Effector memory CD8-positive, alpha-beta T cell (primary cell): Measurements from ENCODE around the gene LAMB4.

Experiments used
- ATAC-seq: fragments of 150-1000 bp; cut with Tn5 transposase; replicated peaks from 2 replicates; pipeline ENCODE4 v1.10.0; 2021; ENCODE audit warnings: mild to moderate bottlenecking, moderate library complexity
- DNase-seq, 3 experiments: peaks; one replicate each; pipeline ENCODE4 v3.0.0; 2021
- H3K27ac Mint-ChIP-seq, 2 donors: one replicate each; pipeline ENCODE4 v1.8.0; 2022; ENCODE audit warnings: mild to moderate bottlenecking in 2 of 2, mixed read lengths in 2 of 2, moderate library complexity in 2 of 2
- H3K27me3 Mint-ChIP-seq, 2 donors: one replicate each; pipeline ENCODE4 v1.8.0; 2022; ENCODE audit warnings: mixed read lengths in 2 of 2
- H3K36me3 Mint-ChIP-seq: one replicate; pipeline ENCODE4 v1.8.0; 2022; ENCODE audit warnings: mild to moderate bottlenecking, moderate library complexity, mixed read lengths; ENCODE audit not compliant: insufficient read depth
- H3K4me1 Mint-ChIP-seq, 2 donors: one replicate each; pipeline ENCODE4 v1.8.0; 2022; ENCODE audit warnings: low read depth in 2 of 2, mixed read lengths in 2 of 2
- H3K4me3 Mint-ChIP-seq, 2 donors: one replicate each; pipeline ENCODE4 v1.8.0; 2022; ENCODE audit warnings: mild to moderate bottlenecking in 2 of 2, mixed read lengths in 2 of 2, moderate library complexity in 2 of 2
- H3K9me3 Mint-ChIP-seq, 2 donors: one replicate each; pipeline ENCODE4 v1.8.0; 2022; ENCODE audit warnings: mixed read lengths in 2 of 2

Gene LAMB4

DNA sequence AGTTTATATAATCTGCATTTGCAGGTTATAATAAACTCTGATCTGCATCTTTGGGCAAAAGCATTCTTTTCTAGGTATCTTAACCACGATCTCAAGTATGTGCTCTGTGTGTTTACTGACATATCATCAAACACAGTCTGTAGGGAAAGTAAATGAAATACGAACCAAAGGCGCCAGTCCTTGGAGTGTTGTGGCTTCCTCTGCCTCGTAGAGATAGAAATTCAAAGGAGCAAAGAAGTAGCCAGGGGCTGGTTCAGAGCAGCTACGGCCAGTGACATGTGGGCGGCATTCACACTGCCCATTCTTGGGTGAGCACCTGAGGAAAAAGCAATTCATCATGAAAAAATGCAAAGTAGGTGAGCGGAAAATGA lies 38.7 kb downstream of the LAMB4 start:
- H3K4me1 Mint-ChIP-seq, result no peaks in the 10 kb centered on the region
- ATAC-seq (no peak), DNase-seq (no peak)
- no peaks in the 10 kb centered on the region for H3K36me3 Mint-ChIP-seq
- H3K9me3 Mint-ChIP-seq, result no peaks in the 10 kb centered on the region
- no peak overlapping the region for H3K27ac Mint-ChIP-seq
- H3K27me3 Mint-ChIP-seq, result peaks cover 11 to 24% of the 10 kb centered on the region in 2 donors
- no peak overlapping the region for H3K4me3 Mint-ChIP-seq

DNA sequence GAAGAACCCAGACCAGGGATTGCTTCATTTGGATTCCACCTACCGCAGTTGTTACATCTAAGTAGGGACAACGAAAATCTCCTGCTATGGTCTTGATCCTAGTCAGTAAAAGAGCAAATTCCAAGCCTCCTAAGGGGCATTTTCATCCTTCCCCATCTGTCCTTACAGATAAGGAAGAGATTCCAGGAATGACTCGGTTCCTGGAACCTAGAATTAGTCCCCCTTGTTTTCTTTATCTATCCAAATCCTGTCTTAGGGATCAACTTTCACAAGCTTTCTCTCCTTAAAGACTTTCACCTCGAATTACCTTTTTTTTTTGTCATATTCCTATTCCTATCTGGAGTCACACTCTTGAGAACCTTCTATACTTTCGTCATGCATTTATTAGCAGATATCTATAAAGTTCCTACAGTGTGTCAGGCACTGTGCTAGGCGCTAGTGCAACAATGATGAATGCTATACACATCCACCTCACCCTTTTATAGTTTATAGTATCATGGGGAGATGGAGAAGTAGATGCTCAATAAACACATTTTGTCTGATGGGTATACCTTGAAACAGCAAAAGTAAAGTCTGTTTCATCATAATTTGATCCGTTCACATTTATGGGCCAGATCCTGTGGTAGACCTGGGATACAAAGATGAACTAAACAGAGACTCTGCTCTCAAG lies 39.2 kb downstream of the LAMB4 start:
- Mint-ChIP-seq H3K36me3 (no peaks in the 10 kb centered on the region), H3K4me1 (no peaks in the 10 kb centered on the region), H3K4me3 (no peak overlapping the region), H3K27me3 (peaks cover 11 to 19% of the 10 kb centered on the region in 2 donors), H3K27ac (no peak overlapping the region), H3K9me3 (no peaks in the 10 kb centered on the region)
- no peak for DNase-seq
- ATAC-seq, result no peak

DNA sequence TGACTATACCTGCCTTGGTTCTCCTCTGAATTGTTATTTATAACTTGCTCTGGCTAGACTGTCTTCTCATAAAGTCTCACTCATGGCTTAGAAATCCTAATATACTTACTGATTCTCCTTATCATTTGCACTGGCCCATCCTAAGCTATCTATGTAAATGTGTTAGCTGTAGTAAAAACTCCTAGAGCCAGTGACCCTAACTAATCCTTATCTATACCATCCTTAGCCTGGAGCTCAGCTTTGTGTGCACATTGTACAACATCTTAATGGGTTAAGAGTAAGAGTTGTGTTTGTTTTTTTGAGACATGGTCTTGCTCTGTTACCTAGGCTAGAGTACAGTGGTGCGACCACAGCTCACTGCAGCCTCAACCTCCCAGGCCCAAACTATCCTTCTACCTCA lies 40.8 kb downstream of the LAMB4 start:
- Mint-ChIP-seq H3K4me3 (no peak overlapping the region), H3K27ac (no peak overlapping the region), H3K27me3 (peaks cover 8 to 11% of the 10 kb centered on the region in 2 donors)

DNA sequence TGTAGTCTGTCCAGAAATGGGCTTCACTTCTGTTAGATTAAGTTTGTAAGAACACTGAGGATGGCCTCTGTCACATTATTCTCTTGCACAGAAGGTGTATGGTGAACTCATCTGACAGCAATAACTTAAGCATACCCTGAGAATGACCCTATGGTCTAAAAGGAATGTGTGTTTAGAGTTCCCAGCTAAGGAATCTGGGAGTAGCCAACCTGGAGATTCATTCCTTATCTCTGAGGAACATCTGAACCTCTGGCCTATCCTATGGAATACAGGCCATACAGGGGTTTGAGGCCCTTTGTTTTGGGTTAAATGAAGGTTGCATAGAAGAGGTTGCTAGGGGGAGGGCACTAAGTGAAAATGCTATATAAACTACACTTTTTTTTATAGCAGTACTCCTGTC lies 41.4 kb downstream of the LAMB4 start:
- ATAC-seq (no peak), DNase-seq (no peak)
- Mint-ChIP-seq H3K4me3 (no peak overlapping the region), H3K27ac (no peak overlapping the region), H3K9me3 (peaks cover 0 to 5% of the 10 kb centered on the region in 2 donors), H3K36me3 (no peaks in the 10 kb centered on the region), H3K27me3 (peaks cover 4 to 11% of the 10 kb centered on the region in 2 donors), H3K4me1 (no peaks in the 10 kb centered on the region)

More for the DNA sequence above, 40.8 kb downstream of the LAMB4 start:
- ATAC-seq (no peak), DNase-seq (no peak)
- H3K4me1 Mint-ChIP-seq, result no peaks in the 10 kb centered on the region
- no peaks in the 10 kb centered on the region for H3K36me3 Mint-ChIP-seq
- H3K9me3 Mint-ChIP-seq, result no peaks in the 10 kb centered on the region

DNA sequence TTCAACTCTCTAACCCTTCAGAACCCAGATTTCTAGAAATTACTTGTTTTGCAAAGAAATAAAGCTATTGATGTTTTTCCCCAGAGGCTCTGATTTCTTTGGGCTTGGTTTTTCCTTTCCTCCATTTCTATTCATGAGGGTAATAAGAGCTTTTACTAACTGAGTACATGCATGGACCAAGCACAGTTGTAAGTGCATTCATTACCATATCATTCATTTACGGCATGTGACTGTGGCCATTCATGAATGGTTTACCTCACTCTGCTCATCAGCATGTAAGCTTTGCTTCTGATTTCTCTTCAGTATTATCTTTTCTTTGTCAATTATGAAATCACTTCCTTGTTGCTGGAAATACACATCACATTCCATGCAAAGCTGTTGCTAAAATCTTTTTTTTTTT lies 42.4 kb downstream of the LAMB4 start:
- no peaks in the 10 kb centered on the region for H3K4me1 Mint-ChIP-seq
- no peak overlapping the region for H3K4me3 Mint-ChIP-seq
- DNase-seq, result no peak
- ATAC-seq, result no peak
- H3K27me3 Mint-ChIP-seq, result peaks cover 4 to 11% of the 10 kb centered on the region in 2 donors
- no peaks in the 10 kb centered on the region for H3K36me3 Mint-ChIP-seq
- peaks cover 0 to 7% of the 10 kb centered on the region in 2 donors for H3K9me3 Mint-ChIP-seq
- H3K27ac Mint-ChIP-seq, result no peak overlapping the region

DNA sequence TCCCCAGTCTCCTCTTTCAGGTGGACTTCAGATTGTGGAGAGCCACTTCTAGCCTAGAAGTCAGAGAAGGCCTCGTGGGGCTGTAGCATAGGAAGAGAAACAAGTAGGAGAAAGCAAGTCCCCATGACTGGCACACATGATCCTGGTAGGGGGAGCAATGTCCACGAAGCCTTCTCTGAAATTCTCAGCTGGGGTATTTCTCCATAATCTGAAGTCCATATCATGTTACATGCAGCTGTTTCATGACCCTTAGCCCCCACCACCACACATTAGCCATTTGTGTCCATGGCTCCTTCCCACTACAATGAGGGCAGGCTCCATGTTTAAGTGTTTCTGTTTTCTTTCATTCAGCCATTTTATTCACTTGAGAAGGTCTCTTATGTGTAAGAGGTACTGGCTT lies 43.2 kb downstream of the LAMB4 start:
- no peak overlapping the region for H3K27ac Mint-ChIP-seq
- peaks cover 0 to 7% of the 10 kb centered on the region in 2 donors for H3K9me3 Mint-ChIP-seq
- no peaks in the 10 kb centered on the region for H3K4me1 Mint-ChIP-seq
- H3K27me3 Mint-ChIP-seq, result peaks cover 4 to 11% of the 10 kb centered on the region in 2 donors
- no peaks in the 10 kb centered on the region for H3K36me3 Mint-ChIP-seq
- no peak for ATAC-seq
- no peak for DNase-seq
- H3K4me3 Mint-ChIP-seq, result no peak overlapping the region

DNA sequence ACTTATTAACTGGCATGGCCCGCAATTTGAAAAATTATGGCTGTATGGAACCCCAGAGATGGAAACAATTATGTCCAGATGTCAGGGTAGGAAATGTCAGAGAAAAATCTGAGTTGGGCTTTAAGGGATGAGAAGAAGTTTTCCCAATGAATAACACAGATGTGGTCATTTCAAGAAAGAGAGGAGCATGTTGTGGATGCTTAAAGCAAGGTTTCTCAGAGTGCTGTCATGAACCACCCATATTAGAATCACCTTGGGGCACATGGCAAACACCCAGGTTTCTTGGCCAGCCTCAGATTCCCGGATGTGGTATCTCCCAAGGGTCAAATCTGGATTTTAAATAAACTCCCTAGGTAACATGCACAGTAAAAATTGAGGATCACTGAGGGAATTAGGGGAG lies 43.6 kb downstream of the LAMB4 start:
- Mint-ChIP-seq H3K9me3 (peaks cover 1 to 7% of the 10 kb centered on the region in 2 donors), H3K4me3 (no peak overlapping the region), H3K36me3 (no peaks in the 10 kb centered on the region), H3K27ac (no peak overlapping the region), H3K4me1 (no peaks in the 10 kb centered on the region), H3K27me3 (peaks cover 2 to 7% of the 10 kb centered on the region in 2 donors)
- ATAC-seq, result no peak
- DNase-seq, result no peak

DNA sequence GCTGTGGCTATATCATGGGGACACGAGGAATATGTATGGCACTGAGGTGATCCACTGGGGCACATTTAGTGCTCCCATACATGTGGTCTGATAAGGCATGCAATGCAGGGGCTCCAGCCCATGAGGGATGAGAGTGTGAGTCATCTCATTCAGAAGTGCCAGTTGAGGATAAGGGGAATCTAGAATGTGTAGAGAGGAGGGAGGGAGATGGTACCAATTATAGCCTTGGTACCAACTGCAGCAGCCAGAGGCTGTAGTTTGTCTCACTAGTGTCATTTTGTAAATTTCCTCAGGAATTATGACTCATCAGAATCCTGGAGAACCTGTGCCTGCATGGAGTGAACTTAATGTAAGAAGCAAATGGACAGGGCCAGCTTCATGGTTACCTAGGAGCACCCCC lies 46.2 kb downstream of the LAMB4 start:
- Mint-ChIP-seq H3K9me3 (peaks cover 6 to 7% of the 10 kb centered on the region in 2 donors), H3K4me1 (no peaks in the 10 kb centered on the region), H3K36me3 (no peaks in the 10 kb centered on the region), H3K4me3 (no peak overlapping the region), H3K27ac (no peak overlapping the region), H3K27me3 (no peaks in the 10 kb centered on the region)
- DNase-seq, result no peak
- no peak for ATAC-seq

DNA sequence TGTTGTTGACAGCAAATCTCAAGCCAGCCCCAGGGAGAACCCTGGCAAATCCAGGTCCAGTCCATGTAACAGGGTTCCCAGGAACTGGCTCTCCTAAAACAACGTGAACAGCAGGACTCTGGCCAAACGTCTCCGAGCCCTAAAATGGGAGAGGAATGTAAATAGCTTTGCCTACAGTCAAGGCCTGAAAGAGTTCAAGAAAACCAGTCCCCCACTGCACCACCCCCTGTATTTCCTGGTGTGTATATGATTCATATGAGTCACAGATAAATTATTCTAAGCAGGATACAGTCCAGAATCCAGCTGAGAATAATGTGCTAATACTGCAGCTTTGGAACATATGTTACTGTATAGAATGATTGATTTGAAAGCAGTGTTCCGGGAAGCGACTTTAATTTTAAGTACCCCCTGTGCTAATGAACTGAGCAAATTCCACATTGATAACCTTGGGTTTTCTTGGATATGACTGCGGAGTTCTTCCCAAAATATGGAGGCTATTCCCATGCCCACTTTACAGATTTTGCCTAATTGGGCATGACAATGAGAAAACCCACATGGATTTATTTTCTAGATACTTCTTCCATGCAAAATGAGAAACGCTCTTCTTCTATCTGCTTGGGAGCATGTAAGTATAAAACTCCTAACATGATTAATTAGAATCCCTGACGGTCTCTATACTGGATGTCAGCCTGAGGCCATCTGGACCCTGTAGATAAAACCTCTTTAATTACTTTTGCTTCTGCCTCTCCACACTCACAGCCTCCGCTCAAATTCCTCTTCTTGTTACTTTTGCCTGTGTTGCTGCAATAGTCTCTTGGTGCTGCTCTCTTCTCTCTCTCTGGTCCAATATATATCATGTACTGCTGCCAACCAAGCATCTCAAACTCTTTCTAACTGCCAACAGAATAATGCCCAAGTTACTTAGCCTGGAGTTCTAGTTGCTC lies 50.2 kb downstream of the LAMB4 start:
- DNase-seq, result no peak

GRCh38 chr7:108079276-108079647 lies 50.9 kb downstream of the LAMB4 start:
- Mint-ChIP-seq H3K4me3 (no peak overlapping the region), H3K9me3 (peaks cover 6 to 7% of the 10 kb centered on the region in 2 donors), H3K27ac (no peak overlapping the region), H3K27me3 (no peaks in the 10 kb centered on the region), H3K4me1 (no peaks in the 10 kb centered on the region), H3K36me3 (no peaks in the 10 kb centered on the region)
- DNase-seq (no peak), ATAC-seq (no peak)

More for the DNA sequence above, 50.2 kb downstream of the LAMB4 start:
- ATAC-seq, result no peak
- Mint-ChIP-seq H3K4me3 (no peak overlapping the region), H3K9me3 (peaks cover 6 to 7% of the 10 kb centered on the region in 2 donors), H3K36me3 (no peaks in the 10 kb centered on the region), H3K4me1 (no peaks in the 10 kb centered on the region), H3K27me3 (no peaks in the 10 kb centered on the region), H3K27ac (no peak overlapping the region)

GRCh38 chr7:108078691-108079090 lies 51.5 kb downstream of the LAMB4 start:
- H3K27ac Mint-ChIP-seq, result no peak overlapping the region
- H3K4me1 Mint-ChIP-seq, result no peaks in the 10 kb centered on the region
- no peaks in the 10 kb centered on the region for H3K36me3 Mint-ChIP-seq
- ATAC-seq, result no peak
- H3K27me3 Mint-ChIP-seq, result no peaks in the 10 kb centered on the region
- DNase-seq, result no peak
- no peak overlapping the region for H3K4me3 Mint-ChIP-seq
- H3K9me3 Mint-ChIP-seq, result peaks cover 1 to 6% of the 10 kb centered on the region in 2 donors

DNA sequence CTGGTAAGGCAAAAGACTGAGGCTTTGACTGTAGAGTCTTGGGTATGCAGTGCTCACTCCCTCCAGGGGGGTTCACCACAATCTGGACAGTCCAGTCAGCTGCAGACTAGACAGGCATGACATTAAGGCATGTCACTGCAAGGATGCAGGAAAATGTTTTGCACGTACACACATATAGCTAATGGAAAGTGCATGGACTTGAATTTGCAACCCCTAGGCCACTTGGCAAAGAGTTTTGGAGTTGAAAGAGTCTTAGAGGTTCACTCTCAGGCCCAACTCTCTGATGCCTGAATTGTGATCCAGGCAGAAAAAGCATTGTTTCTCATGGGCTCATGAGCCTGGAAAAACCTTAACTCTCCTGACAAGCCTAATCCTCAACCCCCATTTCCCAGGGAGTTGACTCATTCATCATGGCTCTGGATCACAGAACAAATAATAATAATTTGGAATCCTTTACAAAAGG lies 51.9 kb downstream of the LAMB4 start:
- Mint-ChIP-seq H3K4me3 (no peak overlapping the region), H3K36me3 (no peaks in the 10 kb centered on the region), H3K27me3 (no peaks in the 10 kb centered on the region), H3K4me1 (no peaks in the 10 kb centered on the region), H3K9me3 (peaks cover 0 to 6% of the 10 kb centered on the region in 2 donors), H3K27ac (no peak overlapping the region)
- no peak for ATAC-seq
- no peak for DNase-seq

DNA sequence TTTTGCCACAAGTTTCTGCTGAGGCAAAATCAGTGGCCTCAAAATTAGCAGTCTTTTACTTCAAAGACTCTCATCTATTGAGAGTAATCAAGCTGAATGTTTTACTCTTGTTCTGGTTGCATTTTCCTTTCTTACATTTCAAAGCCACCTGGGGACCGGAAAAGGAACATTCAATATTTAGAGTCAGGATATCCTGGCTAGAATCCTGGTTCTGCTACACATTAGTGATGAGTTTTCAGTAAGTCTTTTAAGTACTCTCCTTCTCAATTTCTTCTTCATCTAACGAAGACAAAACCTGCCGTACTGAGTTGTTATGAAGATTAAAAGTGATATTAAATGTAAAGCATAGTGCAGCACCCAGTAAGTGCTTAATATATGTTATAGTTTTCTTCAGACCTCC lies 52.5 kb downstream of the LAMB4 start:
- H3K4me3 Mint-ChIP-seq, result no peak overlapping the region
- no peak overlapping the region for H3K27ac Mint-ChIP-seq
- H3K9me3 Mint-ChIP-seq, result peaks cover 0 to 6% of the 10 kb centered on the region in 2 donors
- no peaks in the 10 kb centered on the region for H3K36me3 Mint-ChIP-seq
- no peaks in the 10 kb centered on the region for H3K27me3 Mint-ChIP-seq
- no peaks in the 10 kb centered on the region for H3K4me1 Mint-ChIP-seq
- ATAC-seq, result no peak
- DNase-seq, result no peak

DNA sequence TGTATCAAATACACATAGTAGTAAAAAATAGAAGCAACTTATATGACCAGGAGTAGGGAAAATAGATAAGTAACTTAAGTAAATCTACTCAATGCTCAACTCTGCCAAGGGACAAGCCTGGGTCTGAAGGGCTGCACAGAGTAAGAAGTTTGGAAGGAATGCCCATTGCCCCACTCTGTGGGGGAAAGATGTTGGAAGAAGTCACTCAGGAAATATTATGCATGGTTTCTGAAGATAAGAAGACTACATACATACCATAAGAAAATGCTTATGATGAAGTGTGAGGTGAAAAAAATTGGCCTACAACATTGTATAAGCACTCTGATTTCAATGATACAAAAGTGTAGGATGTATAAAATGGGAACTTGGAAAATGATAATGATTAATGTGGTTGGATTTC lies 54.0 kb downstream of the LAMB4 start:
- H3K27ac Mint-ChIP-seq, result no peak overlapping the region
- peaks cover 0 to 1% of the 10 kb centered on the region in 2 donors for H3K9me3 Mint-ChIP-seq
- no peaks in the 10 kb centered on the region for H3K4me1 Mint-ChIP-seq
- H3K4me3 Mint-ChIP-seq, result no peak overlapping the region
- H3K27me3 Mint-ChIP-seq, result peaks cover 7 to 8% of the 10 kb centered on the region in 2 donors
- no peak for ATAC-seq
- H3K36me3 Mint-ChIP-seq, result no peaks in the 10 kb centered on the region
- DNase-seq, result no peak
